Measurements from ENCODE around the gene PRDM2.

PRDM2 gene

DNA sequence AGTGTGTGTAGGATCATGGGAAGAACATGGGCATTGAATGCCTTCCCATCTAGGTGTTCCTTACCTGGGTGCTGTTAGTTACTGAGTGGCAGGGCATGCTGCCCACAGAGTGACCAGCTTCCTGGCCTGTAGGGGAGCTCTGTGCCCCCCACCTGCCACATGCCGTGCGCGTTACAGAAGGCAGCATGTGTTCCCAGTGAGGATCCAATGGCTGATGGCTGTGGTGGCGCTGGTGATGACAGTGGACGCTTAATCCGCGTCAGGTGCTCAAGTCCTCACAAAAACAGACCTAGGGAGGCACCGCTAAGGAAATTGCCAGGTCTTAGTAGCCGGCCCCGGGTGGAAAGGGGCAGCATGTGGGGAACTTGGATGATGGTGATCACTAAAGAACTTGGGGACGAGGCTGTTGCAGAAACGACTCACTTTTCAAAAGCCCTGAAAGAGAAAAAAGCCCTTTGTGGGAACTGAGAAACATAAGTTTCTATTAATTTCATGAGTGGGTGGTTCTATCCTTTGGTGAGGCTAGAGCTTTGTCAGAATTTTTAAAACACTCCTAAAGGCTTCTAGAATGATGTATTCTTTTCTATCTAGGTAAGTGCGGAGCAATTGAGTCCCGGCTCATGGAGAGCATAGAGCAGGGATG lies 93.2 kb downstream of the PRDM2 start:
- no peak for DNase-seq

DNA sequence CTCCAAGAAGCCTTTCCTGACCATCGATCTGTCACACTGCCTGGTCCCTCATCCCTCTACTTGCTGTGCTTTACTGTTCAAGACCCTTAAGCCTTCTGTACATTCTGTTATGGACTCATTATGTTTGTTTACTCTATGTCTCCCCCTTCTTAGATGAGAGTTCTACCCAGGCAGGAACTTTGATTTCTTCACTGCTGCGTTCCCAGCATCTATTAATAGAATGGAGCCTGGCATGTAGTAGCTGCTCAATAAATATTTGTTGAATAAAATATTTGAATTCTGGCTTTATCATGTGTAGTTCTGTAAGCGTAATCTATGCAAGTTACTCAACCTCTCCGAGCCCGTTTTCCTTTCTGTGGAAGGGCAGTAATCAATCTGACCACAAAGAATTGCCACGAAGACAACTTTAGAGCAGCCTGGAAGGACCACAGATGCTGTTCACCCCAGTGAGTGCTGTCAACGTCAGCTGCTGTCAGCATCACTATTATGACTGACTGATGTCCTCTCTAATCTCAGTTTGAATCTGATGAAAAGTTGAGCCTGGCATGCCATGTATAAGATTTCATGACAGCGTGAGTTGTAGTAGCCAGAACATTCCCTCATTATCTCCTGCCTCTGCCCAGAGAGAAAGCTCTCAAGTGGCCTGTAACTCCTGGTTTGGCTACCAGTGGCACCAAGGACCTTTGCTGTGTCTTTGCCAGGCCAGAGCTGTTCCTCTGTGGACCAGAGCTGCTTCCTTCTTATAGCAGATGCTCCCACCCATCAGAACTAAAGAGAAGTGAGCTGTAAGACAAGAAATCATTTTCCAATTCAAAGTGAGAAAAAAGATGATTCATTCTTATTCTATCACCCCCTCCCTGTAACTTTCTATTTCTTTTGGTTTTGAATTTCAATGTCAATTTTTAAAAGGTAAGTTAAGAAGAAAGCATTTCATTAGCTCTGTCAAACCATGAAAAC lies 94.5 kb downstream of the PRDM2 start:
- no peak for DNase-seq

DNA sequence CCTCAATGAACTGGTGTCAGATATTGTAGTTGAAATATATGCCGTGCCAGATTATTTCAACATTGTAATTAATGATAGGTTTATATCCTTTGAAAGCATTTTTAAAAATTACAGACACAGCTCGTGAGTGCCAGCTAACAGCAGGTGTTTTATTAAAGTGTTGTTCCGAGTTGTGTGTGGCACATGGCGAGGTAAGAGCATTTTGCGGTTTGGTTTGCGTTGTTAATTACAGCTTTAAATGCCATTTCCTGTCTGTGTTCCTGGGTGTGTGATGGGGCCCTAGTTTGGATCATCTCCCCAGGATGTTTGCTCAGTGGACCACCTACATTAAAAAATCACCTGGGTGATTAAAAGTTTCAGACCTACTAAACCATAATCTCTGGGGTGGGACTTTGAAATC lies 97.4 kb downstream of the PRDM2 start:
- no peak for DNase-seq

DNA sequence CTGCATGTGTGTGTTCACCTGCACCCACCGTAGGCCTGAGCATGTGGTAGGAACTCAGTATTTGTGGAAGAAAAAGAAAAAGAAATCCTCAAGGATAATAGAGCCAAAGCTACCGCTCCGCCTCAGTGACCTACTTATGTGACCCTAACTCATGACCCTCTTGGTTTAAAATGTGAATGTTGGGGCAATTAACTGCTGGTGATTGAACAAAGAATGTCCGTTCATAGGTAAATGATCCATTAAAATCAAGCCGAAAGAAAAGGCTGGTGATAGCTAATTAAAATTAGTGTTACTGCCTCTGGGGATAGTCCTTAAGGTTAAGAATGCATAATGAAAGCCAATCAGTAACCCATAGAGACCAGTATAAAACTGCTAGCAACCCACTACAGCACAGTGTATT lies 98.1 kb downstream of the PRDM2 start:
- DNase-seq: no peak

DNA sequence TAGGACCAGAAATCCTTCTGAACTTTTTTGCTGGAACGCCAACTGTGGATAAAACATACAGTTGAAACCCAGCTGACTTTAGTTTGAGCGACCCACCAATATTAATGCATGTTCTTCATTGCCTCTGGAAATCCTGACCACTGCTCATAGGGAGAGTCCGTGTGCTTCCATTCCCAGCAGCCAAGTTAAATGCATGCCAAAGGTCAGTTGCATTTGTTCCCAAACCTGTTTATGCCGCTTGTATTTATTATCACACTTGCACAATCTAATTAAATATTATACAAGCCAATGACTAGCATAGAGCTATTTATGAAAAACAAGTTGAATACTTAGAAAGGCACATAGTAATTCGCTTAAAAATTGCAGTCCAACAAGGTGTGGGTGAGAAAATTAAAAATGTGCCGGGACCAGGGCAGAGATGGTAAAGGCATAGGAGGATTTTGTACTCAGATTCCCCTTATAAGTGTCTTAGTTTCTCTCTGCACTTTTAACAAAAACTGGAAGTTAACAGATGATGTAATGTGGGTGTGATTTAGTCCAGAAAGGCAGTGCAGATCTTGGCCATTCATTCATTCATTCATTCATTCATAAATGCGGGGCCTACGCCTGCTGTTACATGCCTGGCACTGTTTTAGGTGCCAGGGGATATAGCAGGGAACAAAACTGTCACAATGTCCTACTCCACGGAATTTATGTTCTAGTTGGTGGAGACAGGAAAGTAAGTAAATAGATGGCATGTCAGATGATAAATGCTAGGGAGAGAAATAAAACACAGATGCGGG lies 99.7 kb downstream of the PRDM2 start:
- DNase-seq: no peak

DNA sequence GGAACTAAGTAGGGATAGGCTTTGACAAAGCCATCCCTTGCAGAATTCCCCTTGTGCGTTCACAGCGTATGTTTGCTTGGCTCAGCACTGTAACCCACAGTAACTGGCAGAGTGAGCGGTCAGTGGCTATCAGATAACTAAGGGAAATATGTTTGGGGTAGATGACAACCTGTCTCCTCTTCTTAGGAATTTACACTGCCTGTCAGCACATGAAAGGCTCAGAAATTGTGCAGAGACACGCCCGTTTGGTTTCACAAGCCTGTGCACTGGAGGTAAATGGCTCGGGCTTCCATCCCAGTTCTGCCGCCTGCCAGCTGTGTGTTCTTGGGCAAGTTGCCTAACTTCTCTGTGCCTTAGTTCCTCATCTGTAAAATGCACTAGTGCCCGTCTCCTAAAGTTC lies 101.2 kb downstream of the PRDM2 start:
- no peak for DNase-seq

DNA sequence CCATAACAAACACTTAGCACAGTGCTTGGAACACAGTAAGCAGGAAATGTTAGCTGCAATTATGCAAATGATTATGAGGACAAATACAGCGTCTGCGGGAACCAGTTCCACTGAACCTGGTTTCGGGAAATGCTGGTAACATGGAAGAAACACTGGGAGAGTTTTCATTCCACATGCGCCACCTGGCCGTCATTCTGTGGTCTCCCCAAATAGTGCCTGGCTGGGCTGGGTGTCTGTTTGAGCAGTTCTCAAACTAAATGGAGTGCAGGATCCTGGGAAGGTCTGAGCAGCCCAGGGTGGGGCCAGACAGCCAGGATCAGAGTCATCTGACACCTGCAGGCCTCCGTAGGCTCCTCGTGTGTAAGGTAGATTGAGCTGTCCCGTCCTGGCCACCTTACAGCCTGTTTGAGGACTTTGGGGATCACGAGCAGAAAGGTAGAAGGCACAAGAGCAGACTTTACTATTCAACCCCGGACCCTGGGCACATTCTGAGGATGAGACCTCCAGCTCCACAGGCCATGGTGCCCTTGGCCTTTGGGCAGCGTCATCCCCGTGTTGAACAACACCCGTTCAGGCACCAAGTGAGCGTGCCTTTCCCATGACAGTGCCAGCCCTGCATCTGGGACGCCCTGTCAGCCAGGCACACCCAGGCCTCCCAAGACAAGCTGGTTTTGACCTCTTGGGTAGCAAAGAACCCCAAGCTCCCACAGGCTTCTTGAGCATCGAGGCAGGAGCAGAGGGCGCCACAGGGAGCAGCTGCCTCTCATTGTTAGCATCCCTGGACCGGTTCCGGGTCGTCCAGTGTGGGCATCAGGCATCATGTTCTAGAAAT lies 101.9 kb downstream of the PRDM2 start:
- DNase-seq: no peak

DNA sequence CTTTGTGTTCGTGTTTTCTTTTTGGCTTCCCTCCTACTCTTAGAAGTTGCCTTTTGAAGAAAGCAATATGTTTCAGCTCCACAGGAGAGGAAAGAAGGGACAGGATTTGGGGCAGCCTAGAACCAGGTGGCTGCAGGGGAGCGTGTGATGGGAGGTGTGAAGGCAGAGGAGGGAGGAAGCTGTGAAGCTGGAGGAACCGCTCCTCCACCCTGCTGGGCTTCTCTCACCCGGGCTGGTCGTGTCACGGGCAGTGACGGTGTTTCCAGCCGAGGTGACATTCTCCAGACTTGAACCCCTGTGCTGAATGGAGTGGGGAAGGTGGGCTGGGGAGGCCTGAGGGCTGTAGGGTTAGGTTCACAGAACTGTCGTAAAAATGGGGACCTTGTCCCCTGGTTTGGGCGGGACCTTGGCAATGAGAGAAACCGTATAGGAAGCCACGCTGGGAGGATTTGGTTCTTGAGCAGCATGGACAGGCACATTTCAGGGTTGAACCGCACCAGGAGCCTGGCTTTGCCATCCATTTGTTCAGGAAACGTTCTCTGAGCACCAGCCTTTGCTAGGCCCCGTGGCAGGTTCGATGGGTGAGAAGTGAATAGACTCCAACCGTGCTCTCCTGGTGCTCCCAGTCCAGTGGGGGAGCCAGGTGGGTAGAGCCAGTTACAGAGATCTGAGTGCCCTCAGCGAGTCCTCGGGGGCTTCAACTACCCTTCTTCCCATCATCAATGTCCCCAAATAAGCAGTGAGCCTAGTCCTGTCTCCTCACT lies 103.0 kb downstream of the PRDM2 start:
- DNase-seq: no peak

DNA sequence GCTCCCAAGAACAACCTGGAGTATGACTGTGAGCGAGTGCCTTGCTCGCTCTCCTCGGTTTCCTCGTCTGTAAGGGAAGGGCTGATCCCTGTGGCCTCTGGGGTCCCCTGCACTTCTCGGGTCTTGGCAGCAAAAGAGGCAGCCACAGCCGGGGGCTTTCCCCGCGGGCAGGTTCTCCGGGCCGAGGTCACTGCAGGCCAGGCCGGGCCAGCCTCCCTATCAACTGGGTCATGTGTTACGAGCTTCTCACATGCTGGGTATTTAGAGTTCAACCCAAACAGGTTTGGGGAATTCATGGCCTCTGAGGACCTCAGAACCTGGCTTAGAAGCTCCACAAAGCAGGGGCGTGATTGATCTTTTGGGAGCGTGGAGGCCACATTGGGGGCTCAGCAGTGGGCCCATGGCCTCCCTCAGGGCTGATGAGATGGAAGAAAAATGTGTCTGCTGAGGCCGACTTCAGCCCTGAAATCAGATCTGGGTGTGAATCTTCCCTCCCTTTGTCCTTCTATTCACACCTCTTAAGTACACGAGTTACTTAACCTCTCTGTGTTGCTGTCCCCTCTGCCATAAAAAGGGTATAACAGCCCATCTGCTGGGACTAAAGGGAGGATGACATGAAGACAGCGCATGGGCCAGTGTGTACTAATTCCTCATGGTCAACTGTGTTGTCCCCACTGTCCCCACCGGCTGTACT lies 103.7 kb downstream of the PRDM2 start:
- DNase-seq: no peak

DNA sequence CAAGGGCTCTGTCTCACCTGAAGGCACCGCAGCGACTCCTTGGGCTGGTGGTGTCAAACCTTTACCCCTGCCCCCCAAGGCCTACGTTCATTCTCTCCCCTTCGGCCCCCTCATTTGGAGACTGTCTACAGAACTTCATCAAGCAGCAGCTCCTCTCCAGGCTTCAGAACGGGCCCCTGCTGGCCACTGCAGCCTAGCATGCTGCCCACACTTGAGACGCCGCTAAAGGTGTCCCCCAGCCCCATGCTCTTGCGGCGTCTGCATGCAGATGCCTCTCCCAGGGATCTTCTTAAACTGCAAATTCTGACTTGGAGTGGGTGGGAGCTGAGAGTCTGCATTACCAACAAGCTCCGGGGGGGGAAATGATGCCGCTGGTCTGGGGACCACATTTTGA lies 104.2 kb downstream of the PRDM2 start:
- no peak for DNase-seq

DNA sequence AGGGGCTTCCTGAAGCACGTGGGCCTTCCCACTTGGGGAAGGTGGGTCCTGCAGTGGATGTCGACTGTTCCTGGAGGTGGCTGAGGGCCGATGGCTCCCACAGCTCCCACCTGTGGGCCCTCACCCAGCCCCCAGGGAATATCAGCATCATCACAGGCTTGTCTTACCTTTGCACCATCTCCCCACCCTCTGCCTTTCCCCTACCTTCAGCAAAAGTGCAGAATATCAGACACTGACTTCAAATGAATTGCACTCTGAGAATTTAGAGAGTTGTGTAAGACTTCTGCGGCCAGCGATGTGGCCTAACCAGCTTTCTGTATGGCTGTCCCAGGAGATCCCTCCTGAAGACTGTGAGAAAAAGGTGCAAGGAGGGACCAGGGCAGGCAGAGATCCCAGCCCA lies 105.4 kb downstream of the PRDM2 start:
- DNase-seq: no peak

DNA sequence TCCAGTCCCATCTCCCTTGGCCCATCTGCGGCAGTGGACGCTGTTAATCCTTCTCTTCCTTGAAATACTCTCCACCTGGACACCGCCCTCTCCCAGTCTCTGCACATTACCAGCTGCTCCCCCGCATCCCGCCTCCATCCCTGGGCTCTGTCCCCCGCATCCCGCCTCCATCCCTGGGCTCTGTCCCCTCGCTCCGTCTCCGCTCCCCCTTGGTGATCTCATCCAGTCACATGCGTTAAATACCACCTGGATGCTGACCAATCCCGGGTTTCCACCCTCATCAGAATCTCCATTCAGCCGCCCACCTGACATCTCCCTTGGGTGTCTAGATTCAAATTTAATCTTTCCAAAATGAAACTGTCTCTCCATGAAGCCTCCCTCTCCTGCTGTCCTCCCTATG lies 106.1 kb downstream of the PRDM2 start:
- DNase-seq: no peak

DNA sequence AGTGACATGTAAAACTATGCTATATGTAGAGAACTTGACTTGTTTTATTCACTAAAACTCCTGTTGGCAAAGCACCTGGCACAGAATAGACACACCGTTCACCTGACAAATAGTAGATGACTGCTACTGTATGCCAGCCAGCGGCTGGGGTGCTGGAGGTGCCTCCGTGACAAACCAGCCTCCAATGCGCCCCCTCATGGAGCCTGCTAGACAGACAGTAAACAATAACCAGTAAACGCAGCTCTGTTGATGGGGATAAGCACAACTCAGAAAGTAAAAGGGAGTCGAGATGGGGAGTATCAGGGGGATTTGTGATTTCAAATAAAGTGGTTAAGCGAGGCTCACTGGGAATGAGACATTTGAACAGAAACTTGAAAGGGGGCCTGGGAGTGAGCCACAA lies 107.2 kb downstream of the PRDM2 start:
- peak in 1 of 2 experiments; percentile 9 for DNase-seq

DNA sequence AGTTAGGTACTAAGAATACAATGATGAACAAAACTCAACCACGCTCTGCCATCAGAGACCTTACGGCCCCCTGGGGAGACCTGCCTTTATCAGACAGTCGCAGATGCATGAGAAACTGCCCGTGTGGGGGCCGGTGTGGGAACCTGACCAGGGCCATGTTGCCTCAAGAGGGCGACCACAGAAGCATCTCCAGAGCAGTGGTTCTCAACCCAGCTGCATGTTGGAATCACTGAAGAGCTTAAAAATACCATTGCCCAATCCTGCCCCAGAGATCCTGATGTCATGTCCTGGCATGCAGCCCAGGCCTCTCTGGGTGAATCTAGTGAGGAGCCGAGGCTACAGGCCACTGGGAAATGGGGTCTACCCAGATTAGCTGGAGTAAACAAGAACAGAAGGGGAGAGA lies 108.7 kb downstream of the PRDM2 start:
- peak in 1 of 2 experiments; percentile 48 for DNase-seq

DNA sequence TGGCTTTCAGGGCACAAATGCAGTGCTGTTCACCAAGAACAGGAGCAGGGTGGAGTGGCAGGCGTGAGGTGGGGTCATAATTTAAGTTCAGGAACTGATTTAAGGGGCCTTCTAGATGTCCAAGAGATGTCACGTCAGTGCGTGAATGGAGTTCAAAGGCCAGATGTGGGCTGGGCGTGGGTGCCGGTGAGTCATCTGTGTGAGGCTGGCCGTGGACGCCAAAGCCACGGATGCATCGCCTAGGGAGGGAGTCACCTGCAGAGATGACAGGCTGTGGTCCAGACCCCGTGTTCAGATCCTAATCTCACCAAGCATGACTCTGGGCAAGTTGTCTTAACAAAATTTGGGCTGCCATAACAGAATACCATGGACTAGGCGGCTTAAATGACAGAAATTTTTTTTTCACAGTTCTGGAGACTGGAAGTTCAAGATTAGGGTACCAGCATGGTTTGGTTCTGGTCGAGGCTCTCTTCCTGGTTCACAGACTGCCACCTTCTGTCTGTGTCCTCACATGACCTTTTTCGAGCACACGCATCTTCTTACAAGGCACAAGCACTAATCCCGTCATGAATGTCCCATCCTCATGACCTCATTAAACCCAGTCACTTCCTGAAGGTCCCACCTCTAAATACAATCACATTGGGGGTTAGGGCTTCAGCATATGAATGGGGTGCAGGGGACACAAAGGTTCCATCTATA lies 109.6 kb downstream of the PRDM2 start:
- DNase-seq: peak in 1 of 2 experiments; percentile 21

DNA sequence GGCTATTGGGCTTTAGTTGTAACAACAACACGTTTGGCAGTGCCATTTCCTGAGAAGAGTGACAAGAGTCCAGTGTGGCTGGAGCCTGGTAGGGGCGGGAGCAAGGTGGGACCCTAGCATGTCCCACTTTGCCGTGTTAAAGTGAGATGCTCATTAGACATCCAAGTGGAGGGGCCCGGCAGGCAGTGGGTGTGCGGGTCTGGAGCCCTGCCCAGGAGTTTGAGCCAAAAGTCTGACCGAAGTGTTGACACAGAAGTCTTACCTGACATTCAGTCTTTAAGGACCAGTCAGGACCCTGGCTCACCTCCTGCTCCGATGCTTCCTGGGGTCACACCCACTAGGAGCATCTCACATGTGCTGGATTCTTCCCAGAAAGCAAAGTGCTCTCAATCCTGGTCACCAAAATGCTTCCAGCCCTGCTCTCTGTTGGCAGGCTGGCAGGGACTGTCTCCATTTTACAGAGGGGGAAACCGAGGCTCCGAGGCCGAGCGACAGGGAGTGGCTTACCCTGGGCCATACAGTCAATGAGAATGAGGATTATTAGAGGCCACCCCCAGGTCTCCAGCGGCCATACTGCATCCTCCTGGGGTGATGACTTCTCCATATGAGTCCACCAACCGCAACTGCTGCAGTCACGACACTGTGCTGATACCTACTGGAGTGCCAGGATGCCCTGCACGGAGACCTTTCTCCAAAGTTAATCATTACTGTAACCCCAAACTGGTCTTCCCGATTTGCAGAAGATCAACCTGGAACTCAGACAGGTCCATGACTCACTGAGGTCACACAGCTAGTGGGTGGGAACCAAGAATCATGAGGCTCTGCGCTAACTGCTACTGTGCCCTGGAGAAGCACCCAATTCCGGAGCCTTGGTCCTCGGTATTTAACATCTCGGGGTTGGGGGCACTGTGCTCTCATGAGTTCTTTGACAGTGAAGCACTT lies 112.7 kb downstream of the PRDM2 start:
- no peak for DNase-seq

DNA sequence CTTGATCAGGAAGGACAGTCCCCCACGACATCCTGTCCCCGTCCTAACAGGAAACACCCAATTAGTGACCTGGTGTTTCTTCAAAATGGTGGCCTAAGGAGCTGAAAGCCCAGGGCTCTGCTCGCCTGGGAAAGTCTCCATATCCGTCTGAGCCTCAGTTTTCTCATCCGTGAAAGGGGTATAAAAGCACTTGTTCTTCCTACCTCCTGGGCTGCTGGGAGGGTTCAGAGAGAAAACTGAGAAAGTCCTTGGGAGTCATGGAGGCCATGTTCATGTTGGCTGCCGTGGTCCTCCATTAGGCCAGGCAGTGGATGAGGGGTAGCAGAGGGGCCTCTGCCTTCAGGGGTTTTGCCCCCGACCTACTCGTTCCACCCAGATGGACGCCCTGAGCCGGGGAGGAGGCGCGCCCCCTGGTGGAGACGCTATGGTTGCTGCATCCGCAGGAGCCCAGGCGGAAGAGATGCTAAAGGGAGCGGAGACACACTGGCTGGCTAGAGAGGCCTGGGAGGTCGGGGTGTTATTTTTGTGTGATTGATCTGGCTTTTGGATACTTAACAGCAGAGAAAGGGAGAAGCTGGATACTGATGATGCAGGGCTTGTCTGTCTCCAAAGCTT lies 113.5 kb downstream of the PRDM2 start:
- DNase-seq: no peak

DNA sequence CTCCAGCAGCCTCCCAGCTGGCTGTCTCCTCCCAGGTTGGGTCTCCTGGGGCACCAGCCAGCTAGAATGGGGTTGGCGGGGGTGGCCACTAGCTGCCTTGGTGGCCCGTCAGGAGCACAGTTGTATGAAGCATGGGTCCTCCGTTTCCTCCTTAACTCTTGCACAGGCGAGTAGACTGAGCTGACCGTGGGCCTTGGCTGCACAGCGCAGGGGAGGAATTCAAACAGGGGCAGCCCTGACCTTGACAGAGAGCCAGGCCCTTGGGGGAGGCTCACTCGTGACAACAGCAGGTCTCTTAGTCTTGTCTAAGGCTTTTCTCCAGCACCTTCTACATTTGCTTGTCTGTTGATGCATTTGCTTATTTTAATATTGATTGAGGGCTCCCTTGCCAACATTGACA lies 114.1 kb downstream of the PRDM2 start:
- DNase-seq: no peak

All from NCI-H524 (cell line).